ENCODE data around the gene SLC9A5. TPM values are rescaled to one million over a fixed set of nuclear protein-coding genes. Genes with fewer than 3 reads are reported as not detected.
A peak's percentile ranks its signal among the peaks of the same experiment; 100 is the strongest.

SLC9A5 gene
- total RNA-seq, 1 experiment from 2014 or later, result 5.6 TPM

GRCh38 chr16:67317853-67318252, 69.1 kb downstream of the SLC9A5 start:
- Histone ChIP-seq H3K4me1 (ENCODE audit: control insufficient read depth in 1 of 2, insufficient read depth in 2 of 2, low read length in 2 of 2) (no peaks in the 10 kb centered on the region), H3K4me3 (replicated peaks in 1 of 2; ENCODE audit: low read depth in 1 of 2, low read length in 2 of 2) (no peak overlapping the region), H4K20me1 (ENCODE audit: insufficient read depth) (no peaks in the 10 kb centered on the region), H3K9me2 (ENCODE audit: insufficient read depth) (no peaks in the 10 kb centered on the region), H3K36me3 (ENCODE audit: control insufficient read depth in 1 of 2, insufficient read depth in 2 of 2, low read length in 2 of 2) (no peaks in the 10 kb centered on the region), H3K4me2 (ENCODE audit: low read length) (no peak overlapping the region), H3K79me2 (ENCODE audit: insufficient read depth, low read length) (no peaks in the 10 kb centered on the region), H3K27me3 (ENCODE audit: insufficient read depth, low read length) (peaks cover 8% of the 10 kb centered on the region; the same call in 1 of the 2 replicates), H3K27ac (ENCODE audit: low read depth, low read length) (no peak overlapping the region), H3K9ac (ENCODE audit: low read length) (no peak overlapping the region), H3K9me3 (ENCODE audit: control insufficient read depth in 1 of 2, insufficient read depth in 1 of 2, low read depth in 1 of 2, low read length in 2 of 2) (no peaks in the 10 kb centered on the region), H2AFZ (ENCODE audit: low read depth, low read length, poor library complexity, severe bottlenecking) (no peak overlapping the region)
- CTCF ChIA-PET, result no interaction called here
- ATAC-seq (no peak), DNase-seq (ENCODE audit: low read depth, low spot score) (no peak)
- no peak for TF ChIP-seq ZFX (IDR thresholded peaks at IDR 0.05)
- no peak for TF ChIP-seq RAD21 (IDR thresholded peaks at IDR 0.05; ENCODE audit: low read depth)
- no peak for TF ChIP-seq CBX3 (IDR thresholded peaks at IDR 0.05; ENCODE audit: low read depth)
- no peak for TF ChIP-seq ZNF274 (IDR thresholded peaks at IDR 0.05; ENCODE audit: low read depth, low read length)
- TF ChIP-seq ATF3 (IDR thresholded peaks at IDR 0.05), result no peak
- intact Hi-C loops (cut with micrococcal nuclease), result no loop called here
- BruUV-seq (replicated peaks), result no TSS peak
- POLR2A ChIA-PET, result no interaction called here
- RAD21 ChIA-PET (ENCODE audit: low non-redundant PET in 1 of 2, low total read pairs in 2 of 2, uncharacterized antibody in 2 of 2, unreplicated experiment in 2 of 2), result no interaction called here

MicroRNAs encoded within 50 kb of the gene (microRNA counts, 767-probe panel; counts per million panel counts)
- microRNA hsa-miR-328, result not detected

Small RNAs within 50 kb of the gene (microRNA-seq; reads per million reads assigned to microRNA genes)
- gene MIR328 (ENCODE audit: borderline number of aligned reads), result 10.5 reads per million, percentile 30 among the genes with 10 or more reads in this experiment

Other genes with a start within 250 kb of the SLC9A5 start
- 101 TPM for gene CBFB, start 219.8 kb upstream of the SLC9A5 start, total RNA-seq (2021; ENCODE audit: unreplicated experiment)
- 19.2 TPM for gene PHAF1, start 139.0 kb upstream of the SLC9A5 start, total RNA-seq (2021; ENCODE audit: unreplicated experiment)
- 3.8 TPM for gene B3GNT9, start 98.0 kb upstream of the SLC9A5 start, total RNA-seq (2021; ENCODE audit: unreplicated experiment)
- gene TRADD, start 89.1 kb upstream of the SLC9A5 start, total RNA-seq (2021; ENCODE audit: unreplicated experiment), result 20.5 TPM
- gene FBXL8, start 89.0 kb upstream of the SLC9A5 start, total RNA-seq (2021; ENCODE audit: unreplicated experiment), result 27.8 TPM
- gene HSF4, start 84.2 kb upstream of the SLC9A5 start, total RNA-seq (2021; ENCODE audit: unreplicated experiment), result 46.6 TPM
- gene NOL3, start 78.4 kb upstream of the SLC9A5 start, total RNA-seq (2021; ENCODE audit: unreplicated experiment), result 54.0 TPM
- gene MATCAP1, start 65.0 kb upstream of the SLC9A5 start, total RNA-seq (2021; ENCODE audit: unreplicated experiment), result 38.7 TPM
- gene EXOC3L1, start 58.8 kb upstream of the SLC9A5 start, total RNA-seq (2021; ENCODE audit: unreplicated experiment), result 0.30 TPM
- gene E2F4, start 56.8 kb upstream of the SLC9A5 start, total RNA-seq (2021; ENCODE audit: unreplicated experiment), result 114 TPM
- gene ELMO3, start 49.8 kb upstream of the SLC9A5 start, total RNA-seq (2021; ENCODE audit: unreplicated experiment), result 45.8 TPM
- gene TMEM208, start 21.8 kb upstream of the SLC9A5 start, total RNA-seq (2021; ENCODE audit: unreplicated experiment), result 36.1 TPM
- gene FHOD1, start 1.5 kb upstream of the SLC9A5 start, total RNA-seq (2021; ENCODE audit: unreplicated experiment), result 69.2 TPM
- 38.5 TPM for gene PLEKHG4, start 30.6 kb downstream of the SLC9A5 start, total RNA-seq (2021; ENCODE audit: unreplicated experiment)
- not detected for gene KCTD19, start 77.8 kb downstream of the SLC9A5 start, total RNA-seq (2021; ENCODE audit: unreplicated experiment)
- not detected for gene LRRC36, start 77.8 kb downstream of the SLC9A5 start, total RNA-seq (2021; ENCODE audit: unreplicated experiment)
- 1.2 TPM for gene TPPP3, start 144.5 kb downstream of the SLC9A5 start, total RNA-seq (2021; ENCODE audit: unreplicated experiment)
- 9.1 TPM for gene ZDHHC1, start 167.5 kb downstream of the SLC9A5 start, total RNA-seq (2021; ENCODE audit: unreplicated experiment)
- 9.7 TPM for gene HSD11B2, start 182.1 kb downstream of the SLC9A5 start, total RNA-seq (2021; ENCODE audit: unreplicated experiment)
- gene ATP6V0D1, start 232.2 kb downstream of the SLC9A5 start, total RNA-seq (2021; ENCODE audit: unreplicated experiment), result 36.6 TPM
- not detected for gene AGRP, start 234.6 kb downstream of the SLC9A5 start, total RNA-seq (2021; ENCODE audit: unreplicated experiment)

All from HCT116 (cell line).